ENCODE measurements around the gene PCSK5.

PCSK5 gene

DNA sequence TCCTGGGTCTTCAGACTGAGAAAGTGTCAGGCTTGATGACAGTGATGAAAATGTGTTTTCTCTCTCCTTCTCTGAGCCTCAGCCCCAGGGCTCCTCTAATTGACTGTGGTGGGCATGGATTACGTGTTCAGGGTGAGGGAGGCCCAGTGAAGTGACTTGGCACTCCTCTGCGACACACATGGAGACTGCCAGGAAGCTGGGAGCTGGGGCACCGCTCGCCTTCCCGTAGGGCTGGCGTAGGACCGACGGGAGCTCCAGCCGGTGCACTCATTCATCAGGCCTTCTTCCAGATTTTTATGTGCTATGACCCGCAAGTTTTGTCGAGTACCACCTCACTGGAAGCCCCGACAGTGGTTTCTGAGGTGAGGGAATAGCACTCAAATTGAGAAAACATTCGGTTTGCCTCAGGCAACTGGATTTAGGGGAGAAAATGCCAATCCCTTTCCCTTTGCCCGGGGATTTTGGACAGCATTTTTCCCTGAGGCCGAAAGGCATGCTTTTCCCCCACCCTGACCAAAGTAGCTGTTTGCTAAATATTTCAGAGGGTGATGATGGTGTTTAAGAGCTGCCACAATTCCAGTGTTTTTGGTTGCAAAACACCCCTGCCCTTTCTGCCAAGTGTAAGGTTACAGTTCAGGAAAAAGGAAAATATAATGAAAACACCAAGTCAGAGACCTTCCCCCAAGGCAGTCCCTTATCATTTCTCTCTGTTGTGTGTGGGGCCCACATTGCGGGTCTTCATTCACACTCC lies 83.7 kb downstream of the PCSK5 start:
- DNase-seq: peak; percentile 28

DNA sequence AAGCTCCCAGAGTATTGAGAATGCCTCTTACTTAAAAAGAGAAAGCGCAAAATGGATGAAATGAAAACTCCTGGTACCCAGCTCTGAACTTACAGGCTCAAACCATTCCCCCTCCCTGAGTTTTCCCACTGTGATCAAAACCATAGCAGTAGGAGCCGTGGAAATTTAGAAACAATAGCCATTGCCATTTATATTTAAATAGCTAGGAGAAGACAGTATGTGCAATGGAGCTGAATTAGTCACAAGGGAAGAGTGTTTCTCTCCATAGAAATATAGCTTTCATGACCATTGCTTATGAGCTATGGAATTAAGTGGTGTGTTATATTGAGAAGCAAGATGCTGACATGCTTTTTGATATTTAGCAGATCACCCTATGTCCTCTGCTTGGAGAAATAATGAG lies 84.6 kb downstream of the PCSK5 start:
- no peak for DNase-seq

GRCh38 chr9:75976549-75976948 lies 86.1 kb downstream of the PCSK5 start:
- no peak for DNase-seq

DNA sequence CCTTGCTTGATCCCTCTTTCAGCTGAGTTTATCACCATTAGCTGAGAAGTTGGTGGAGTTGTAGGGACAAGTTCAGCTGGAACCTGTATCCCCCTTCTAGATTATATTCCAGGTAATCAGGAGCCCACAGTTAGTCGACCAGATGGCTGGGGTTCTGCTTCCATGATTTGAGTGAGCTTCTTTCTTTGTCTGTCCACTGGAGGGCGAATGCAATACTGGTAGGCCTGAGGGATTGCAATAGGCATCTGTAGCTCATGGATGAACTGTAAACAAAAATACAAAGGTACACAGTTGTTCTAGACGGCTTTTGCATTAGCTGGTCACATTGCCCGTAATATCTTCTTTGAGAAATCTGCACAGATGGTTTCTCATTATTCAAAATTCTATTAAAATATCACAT lies 88.9 kb downstream of the PCSK5 start:
- DNase-seq: no peak

- no peak for DNase-seq
These were observed 93.0 kb downstream of the PCSK5 start for GRCh38 chr9:75983319-75984045.

GRCh38 chr9:75985515-75985914 lies 95.0 kb downstream of the PCSK5 start:
- no peak for DNase-seq

GRCh38 chr9:75988663-75989062 lies 98.2 kb downstream of the PCSK5 start:
- no peak for DNase-seq

DNA sequence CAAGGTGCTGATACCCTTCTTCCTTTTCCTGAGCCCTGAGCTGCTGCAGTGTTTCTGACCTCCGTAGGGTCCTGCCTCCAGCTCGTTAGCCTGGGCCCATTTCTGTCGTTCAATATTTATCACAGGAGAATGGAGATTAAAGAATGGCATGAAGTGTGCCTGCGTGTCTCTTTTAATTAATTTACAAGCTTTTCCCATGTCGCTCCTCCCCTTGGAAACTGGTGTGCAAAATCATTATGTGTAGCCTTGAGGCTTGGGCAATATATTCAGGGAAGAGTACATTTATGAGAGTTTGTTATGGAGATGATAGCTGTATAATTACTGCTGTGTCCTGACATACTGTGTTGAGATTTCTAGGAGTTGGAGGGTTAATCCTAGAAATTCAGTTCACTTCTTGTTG lies 99.7 kb downstream of the PCSK5 start:
- DNase-seq: no peak

- DNase-seq: no peak
These were observed 100.3 kb downstream of the PCSK5 start for GRCh38 chr9:75990576-75991304.

- no peak for DNase-seq
These were observed 102.2 kb downstream of the PCSK5 start for GRCh38 chr9:75992482-75993206.

GRCh38 chr9:75993434-75993833 lies 103.0 kb downstream of the PCSK5 start:
- no peak for DNase-seq

- DNase-seq: no peak
These were observed 104.6 kb downstream of the PCSK5 start for GRCh38 chr9:75995066-75995465.

DNA sequence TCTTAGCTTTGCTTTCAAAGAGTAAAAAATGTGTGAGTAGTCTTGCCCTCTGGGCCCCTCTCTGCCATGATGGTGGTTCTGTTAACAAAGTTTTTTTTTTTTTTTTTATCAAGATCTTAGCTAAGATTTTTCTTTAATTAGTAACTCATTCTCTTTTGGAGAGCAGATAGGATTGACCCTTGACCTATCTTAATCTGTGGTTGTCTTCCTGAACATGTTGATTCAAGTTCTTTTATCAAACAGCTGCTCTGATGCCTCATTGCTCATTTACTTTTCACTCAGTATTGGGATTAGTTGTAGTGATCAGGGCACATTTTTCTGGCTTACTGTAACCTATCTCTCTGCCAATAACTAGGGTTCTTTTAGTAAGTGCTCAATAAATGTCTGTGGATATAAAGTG lies 106.3 kb downstream of the PCSK5 start:
- DNase-seq: no peak

DNA sequence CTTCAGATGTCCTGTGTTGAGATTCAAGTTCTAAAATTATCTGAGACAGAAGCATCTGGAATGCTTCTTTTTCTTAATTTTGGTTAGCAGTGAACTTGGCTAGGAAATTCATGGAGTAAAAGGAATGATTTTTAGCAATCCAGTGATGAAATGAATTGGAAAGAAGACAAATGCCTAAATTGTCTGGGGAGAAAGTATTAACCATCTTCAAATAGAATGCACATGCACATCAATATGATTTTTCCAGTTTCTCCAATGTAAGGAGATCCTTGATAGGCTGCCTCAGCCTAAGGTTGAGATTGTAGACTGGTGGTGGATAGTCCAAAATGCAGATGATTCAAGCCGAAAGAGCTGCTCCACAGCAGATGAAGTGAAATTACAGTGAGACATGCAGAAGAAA lies 106.7 kb downstream of the PCSK5 start:
- no peak for DNase-seq

DNA sequence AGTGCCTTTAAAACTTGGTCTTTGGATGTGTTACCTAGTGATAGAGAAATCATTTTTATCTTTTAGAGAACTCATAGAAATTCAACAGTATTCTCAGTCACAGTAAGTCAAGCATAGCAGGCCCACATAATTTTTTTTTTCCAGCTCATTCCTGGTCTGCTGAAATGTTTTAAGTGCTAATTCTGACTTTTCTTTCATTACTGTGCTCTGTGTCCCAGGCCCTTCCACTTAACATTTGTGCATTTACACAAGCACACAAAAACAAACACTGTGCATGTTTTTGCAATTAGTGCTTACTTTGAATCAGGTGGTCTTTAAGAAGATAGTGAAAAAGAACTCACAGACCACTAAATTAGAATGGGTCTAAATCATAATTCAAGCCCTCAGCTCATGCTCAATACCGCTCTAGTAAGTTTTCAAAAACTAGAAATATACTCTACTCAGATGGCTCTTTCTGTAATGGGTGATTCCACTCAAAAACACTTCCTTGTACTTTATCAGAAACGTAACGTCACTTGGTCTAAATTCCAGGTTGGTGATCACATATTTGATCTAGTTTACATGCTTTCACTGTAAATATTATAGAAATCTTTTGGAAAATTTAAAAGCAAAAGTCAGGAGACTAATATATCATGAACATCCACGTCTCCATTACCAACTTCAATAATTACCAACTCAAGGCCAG lies 107.8 kb downstream of the PCSK5 start:
- DNase-seq: no peak

DNA sequence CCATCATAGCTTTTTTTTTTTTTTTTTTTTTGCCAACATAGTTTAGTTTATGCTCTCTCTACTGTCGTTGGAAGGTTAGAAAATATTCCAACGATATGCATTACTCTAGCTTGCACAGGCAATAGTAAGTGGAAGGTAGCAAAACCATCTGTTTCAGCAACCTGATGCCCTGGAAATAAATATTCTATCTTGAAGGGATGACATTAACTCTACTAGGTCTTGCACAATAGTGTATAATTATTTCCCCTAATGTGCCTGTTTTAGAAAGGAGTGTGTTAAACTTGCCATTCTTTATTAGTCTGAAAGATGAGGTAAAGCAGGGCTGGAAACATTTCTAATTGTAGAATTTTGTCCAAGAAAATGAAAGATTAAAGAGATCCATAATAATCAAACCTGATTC lies 111.0 kb downstream of the PCSK5 start:
- DNase-seq: no peak

GRCh38 chr9:76003041-76003440 lies 112.6 kb downstream of the PCSK5 start:
- no peak for DNase-seq

DNA sequence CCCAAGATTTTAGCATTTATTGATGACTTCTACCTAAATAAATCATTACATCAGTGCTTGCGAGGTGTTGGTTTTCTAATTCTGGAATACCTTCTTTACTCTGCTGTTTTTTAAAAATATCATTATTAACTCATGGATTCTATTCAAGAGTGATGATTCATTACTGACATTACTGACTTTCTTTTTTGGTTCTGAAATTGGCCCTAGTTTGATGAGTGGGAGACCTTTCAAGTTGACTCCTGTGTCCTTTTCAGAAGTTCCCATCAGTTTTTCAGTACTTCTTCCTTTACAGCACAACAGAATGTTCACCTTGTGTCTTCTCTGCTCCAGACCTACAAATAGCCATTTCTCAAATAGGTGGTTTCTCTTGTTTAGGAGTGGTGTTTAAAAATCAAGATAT lies 114.1 kb downstream of the PCSK5 start:
- DNase-seq: no peak

GRCh38 chr9:76007935-76008334 lies 117.5 kb downstream of the PCSK5 start:
- DNase-seq: no peak

DNA sequence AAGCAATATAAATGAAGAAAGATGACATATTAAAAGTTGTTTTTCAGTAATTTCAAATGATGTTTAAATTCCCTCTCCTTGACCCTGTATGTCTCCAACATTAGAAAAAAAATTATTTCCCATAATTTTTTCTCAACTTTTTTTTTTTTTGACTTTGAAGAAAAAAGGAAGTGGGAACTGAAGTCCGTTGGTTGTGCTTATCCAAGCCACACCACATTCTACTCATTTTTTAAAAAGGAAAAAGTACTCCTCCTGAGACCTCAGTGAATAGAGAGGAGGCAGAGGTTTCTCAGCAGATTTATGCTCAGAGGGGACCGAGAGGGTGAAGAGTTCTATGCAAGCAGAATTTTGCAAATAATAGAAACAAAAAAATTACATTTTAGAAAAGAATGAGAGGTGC lies 123.3 kb downstream of the PCSK5 start:
- no peak for DNase-seq

GRCh38 chr9:76018235-76018634 lies 127.8 kb downstream of the PCSK5 start:
- no peak for DNase-seq

- DNase-seq: no peak
These were observed 128.3 kb downstream of the PCSK5 start for GRCh38 chr9:76018761-76019160.

- DNase-seq: peak; percentile 56
These were observed 130.2 kb downstream of the PCSK5 start for GRCh38 chr9:76020652-76021051.
